Tibial nerve (tissue), 4 donors: ENCODE data around the gene PPP4R1.

Source experiments
- EP300 ChIP-seq, 2 donors: sonication (generic); formaldehyde crosslinking; IDR thresholded peaks; one replicate each; pipeline ENCODE4 v1.6.1; 2017; ENCODE audit warnings: antibody characterized with exemption in 2 of 2, mild to moderate bottlenecking in 1 of 2
- TF ChIP-seq, protein P1 (sequence below), 5 experiments: fragments of 200-600 bp in 3 of 5; fragments of 450-650 bp in 2 of 5; sonication (generic) in 3 of 5; IDR thresholded peaks; one replicate each; pipeline ENCODE4 v1.5.1; 2016 to 2019; ENCODE audit warnings: antibody characterized with exemption in 5 of 5, mild to moderate bottlenecking in 3 of 5, moderate library complexity in 2 of 5

DNA sequence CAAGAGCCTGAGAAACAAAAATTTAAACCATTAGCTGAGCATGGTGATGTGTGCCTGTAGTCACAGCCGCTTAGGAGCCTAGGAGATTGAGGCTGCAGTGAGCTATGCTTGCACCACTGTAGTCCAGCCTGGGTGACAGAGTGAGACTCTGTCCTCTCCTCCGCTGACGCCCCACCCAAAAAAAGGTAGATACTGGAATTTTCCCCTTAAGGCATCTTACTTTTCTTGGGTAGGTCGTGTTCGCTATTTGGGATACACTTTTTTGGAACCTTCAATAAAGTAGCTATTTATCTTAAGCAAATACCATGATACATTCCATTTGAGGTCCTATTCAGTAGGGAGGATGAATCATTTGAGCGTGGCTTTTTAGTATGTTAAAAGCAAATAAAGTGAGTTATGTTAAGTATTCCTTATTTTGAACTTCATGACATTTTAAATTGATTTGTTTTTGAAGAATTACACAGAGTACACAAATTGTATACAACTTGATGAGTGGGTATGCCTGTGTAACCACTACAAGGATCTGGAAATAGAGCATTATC lies 100.3 kb downstream of the PPP4R1 start:
- TF ChIP-seq, protein P1, sequence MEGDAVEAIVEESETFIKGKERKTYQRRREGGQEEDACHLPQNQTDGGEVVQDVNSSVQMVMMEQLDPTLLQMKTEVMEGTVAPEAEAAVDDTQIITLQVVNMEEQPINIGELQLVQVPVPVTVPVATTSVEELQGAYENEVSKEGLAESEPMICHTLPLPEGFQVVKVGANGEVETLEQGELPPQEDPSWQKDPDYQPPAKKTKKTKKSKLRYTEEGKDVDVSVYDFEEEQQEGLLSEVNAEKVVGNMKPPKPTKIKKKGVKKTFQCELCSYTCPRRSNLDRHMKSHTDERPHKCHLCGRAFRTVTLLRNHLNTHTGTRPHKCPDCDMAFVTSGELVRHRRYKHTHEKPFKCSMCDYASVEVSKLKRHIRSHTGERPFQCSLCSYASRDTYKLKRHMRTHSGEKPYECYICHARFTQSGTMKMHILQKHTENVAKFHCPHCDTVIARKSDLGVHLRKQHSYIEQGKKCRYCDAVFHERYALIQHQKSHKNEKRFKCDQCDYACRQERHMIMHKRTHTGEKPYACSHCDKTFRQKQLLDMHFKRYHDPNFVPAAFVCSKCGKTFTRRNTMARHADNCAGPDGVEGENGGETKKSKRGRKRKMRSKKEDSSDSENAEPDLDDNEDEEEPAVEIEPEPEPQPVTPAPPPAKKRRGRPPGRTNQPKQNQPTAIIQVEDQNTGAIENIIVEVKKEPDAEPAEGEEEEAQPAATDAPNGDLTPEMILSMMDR (IDR thresholded peaks at IDR 0.05), result no peak
- no peak for TF ChIP-seq EP300 (IDR thresholded peaks at IDR 0.05)
